NAMALWA (cell line): Measurements from ENCODE around the gene SEMA5B.
A peak's percentile ranks its signal among the peaks of the same experiment; 100 is the strongest.

Source experiments
- DNase-seq: peaks from one replicate; pipeline ENCODE4 v3.0.0-alpha.2; 2015; ENCODE audit warnings: low spot score

Gene SEMA5B

GRCh38 chr3:122925756-122926155 is 101.8 kb downstream of the SEMA5B start:
- DNase-seq: no peak

GRCh38 chr3:122924056-122924455 is 103.5 kb downstream of the SEMA5B start:
- DNase-seq: no peak

- DNase-seq: no peak
These were observed 104.0 kb downstream of the SEMA5B start for GRCh38 chr3:122923611-122924010.

- no peak for DNase-seq
These were observed 105.5 kb downstream of the SEMA5B start for GRCh38 chr3:122921791-122922651.

GRCh38 chr3:122920986-122921385 is 106.6 kb downstream of the SEMA5B start:
- no peak for DNase-seq

- no peak for DNase-seq
These were observed 108.3 kb downstream of the SEMA5B start for GRCh38 chr3:122919291-122919610.

- DNase-seq: no peak
These were observed 108.8 kb downstream of the SEMA5B start for GRCh38 chr3:122918576-122919290.

- no peak for DNase-seq
These were observed 110.2 kb downstream of the SEMA5B start for GRCh38 chr3:122917412-122917811.

- DNase-seq: no peak
These were observed 111.0 kb downstream of the SEMA5B start for GRCh38 chr3:122916580-122916979.

GRCh38 chr3:122916084-122916483 is 111.5 kb downstream of the SEMA5B start:
- DNase-seq: peak; percentile 36

GRCh38 chr3:122915300-122916055 is 112.1 kb downstream of the SEMA5B start:
- no peak for DNase-seq

GRCh38 chr3:122913539-122914100 is 113.9 kb downstream of the SEMA5B start:
- DNase-seq: no peak

GRCh38 chr3:122912772-122913538 is 114.6 kb downstream of the SEMA5B start:
- no peak for DNase-seq

GRCh38 chr3:122911901-122912300 is 115.7 kb downstream of the SEMA5B start:
- no peak for DNase-seq

- DNase-seq: no peak
These were observed 119.3 kb downstream of the SEMA5B start for GRCh38 chr3:122908251-122908650.

- DNase-seq: no peak
These were observed 120.1 kb downstream of the SEMA5B start for GRCh38 chr3:122907471-122907870.

- DNase-seq: no peak
These were observed 124.4 kb downstream of the SEMA5B start for GRCh38 chr3:122903171-122903570.

GRCh38 chr3:122902326-122902725 is 125.2 kb downstream of the SEMA5B start:
- DNase-seq: no peak

GRCh38 chr3:122898298-122898697 is 129.3 kb downstream of the SEMA5B start:
- no peak for DNase-seq

GRCh38 chr3:122893754-122894668 is 133.6 kb downstream of the SEMA5B start:
- no peak for DNase-seq

- no peak for DNase-seq
These were observed 134.3 kb downstream of the SEMA5B start for GRCh38 chr3:122893282-122893681.
